Panc1 (cell line): ENCODE data around the gene KAT7. TPM values are rescaled to one million over a fixed set of nuclear protein-coding genes. Genes with fewer than 3 reads are reported as not detected.

ENCODE experiments used
- ATAC-seq: fragments of 200-7000 bp; cut with Tn5 transposase; 2 replicates; pipeline ENCODE4 v1.9.1; 2020; ENCODE audit warnings: mild to moderate bottlenecking, moderate library complexity
- BruUV-seq: library from RNA; stranded (reverse); fragments of 400-500 nt; replicated peaks from 2 replicates; lab custom pipeline; 2021; lab: Mats Ljungman, UMichigan
- CTCF ChIA-PET: fragments of 300-600 bp; sonication (Branson Sonifier 250); formaldehyde crosslinking; loops from one replicate; lab custom pipeline; 2022; ENCODE audit warnings: antibody characterized with exemption; lab: Charles Lee
- POLR2A ChIA-PET: fragments of 300-600 bp; sonication (Branson Sonifier 250); formaldehyde crosslinking; loops from one replicate; lab custom pipeline; 2022; ENCODE audit warnings: antibody characterized with exemption; lab: Charles Lee
- DNase-seq: peaks from one replicate; pipeline ENCODE4 v3.0.0-alpha.2; 2010; ENCODE audit warnings: low read depth, low spot score
- H3K27ac ChIP-seq: 2 replicates; pipeline ENCODE4 v1.5.1; 2011; ENCODE audit warnings: mild to moderate bottlenecking, low read length, inconsistent platforms
- H3K27me3 ChIP-seq: fragments of 200-500 bp; sonication (Bioruptor generic); 2 replicates; pipeline ENCODE4 v1.6.0; 2014; ENCODE audit warnings: low read length, inconsistent platforms; ENCODE audit not compliant: control insufficient read depth, insufficient read depth
- H3K36me3 ChIP-seq: fragments of 200-500 bp; sonication (Bioruptor generic); 2 replicates; pipeline ENCODE4 v1.5.1; 2014; ENCODE audit warnings: inconsistent platforms, mild to moderate bottlenecking, low read length, moderate library complexity; ENCODE audit not compliant: control insufficient read depth, insufficient read depth
- H3K4me1 ChIP-seq: 2 replicates; pipeline ENCODE4 v1.5.1; 2011; ENCODE audit warnings: inconsistent platforms, mild to moderate bottlenecking, low read length, moderate library complexity; ENCODE audit not compliant: control insufficient read depth, insufficient read depth
- H3K4me3 ChIP-seq, 2 experiments: 2 replicates each; pipeline ENCODE4 v1.5.1; 2011 to 2012; ENCODE audit warnings: low read depth in 2 of 2, low read length in 2 of 2, mild to moderate bottlenecking in 2 of 2, inconsistent platforms in 1 of 2, moderate library complexity in 1 of 2
- H3K9me3 ChIP-seq: fragments of 200-500 bp; sonication (Bioruptor generic); 2 replicates; pipeline ENCODE4 v1.5.1; 2014; ENCODE audit warnings: low read depth, mild to moderate bottlenecking, inconsistent platforms, low read length, moderate library complexity; ENCODE audit not compliant: control insufficient read depth, insufficient read depth
- CTCF ChIP-seq: fragments of 450-650 bp; IDR thresholded peaks from 2 replicates; pipeline ENCODE4 v1.5.1; 2017; ENCODE audit warnings: mild to moderate bottlenecking
- POLR2AphosphoS5 ChIP-seq: IDR thresholded peaks from 2 replicates; pipeline ENCODE4 v1.6.1; 2012; ENCODE audit warnings: mild to moderate bottlenecking, low read depth, low read length, moderate library complexity
- SIN3A ChIP-seq: IDR thresholded peaks from 2 replicates; pipeline ENCODE4 v1.6.1; 2012; ENCODE audit warnings: low read depth, mild to moderate bottlenecking, low read length, moderate library complexity, borderline replicate concordance; ENCODE audit not compliant: insufficient read depth
- TCF7L2 ChIP-seq: IDR thresholded peaks from 2 replicates; pipeline ENCODE4 v1.6.1; 2011; ENCODE audit warnings: mild to moderate bottlenecking, low read depth, low read length, inconsistent platforms
- in situ Hi-C: cut with HindIII; loops from 2 replicates; pipeline ENCODE4 v1.10.0; 2016; ENCODE audit warnings: low sequenced_read_pairs, low pct_unique_long_range_greater_than_20kb
- intact Hi-C: fragments of 100-400 bp; cut with micrococcal nuclease; formaldehyde crosslinking; loops from one replicate; pipeline ENCODE4 v1.10.0; 2022; ENCODE audit not compliant: unreplicated experiment
- total RNA-seq: library from RNA; stranded (reverse); gene quantifications from one replicate; pipeline ENCODE4 v1.2.1, GENCODE V29; 2021; ENCODE audit not compliant: unreplicated experiment
- TF ChIP-seq, protein P1 (sequence below), 2 experiments: IDR thresholded peaks; 2 replicates each; pipeline ENCODE4 v1.6.1; 2011 to 2012; ENCODE audit warnings: low read depth in 2 of 2, control low read depth in 1 of 2, low read length in 1 of 2, mild to moderate bottlenecking in 1 of 2, moderate library complexity in 1 of 2; ENCODE audit not compliant: insufficient read depth in 1 of 2

KAT7 gene
- total RNA-seq, 1 experiment from 2014 or later = 69.0 TPM

GRCh38 chr17:49854126-49854525 is 65.6 kb downstream of the KAT7 start:
- no peaks in the 10 kb centered on the region for H3K9me3 ChIP-seq
- POLR2A ChIA-PET = no interaction called here
- no peak overlapping the region for H3K4me3 ChIP-seq
- intact Hi-C loops (loop anchor here (10.0 kb wide), 1 partner anchor 279 kb away; the partner anchor contains the start of gene NXPH3), in situ Hi-C loops (no loop called here)
- no TSS peak for BruUV-seq
- H3K27me3 ChIP-seq = peaks cover 23% of the 10 kb centered on the region
- H3K36me3 ChIP-seq = no peaks in the 10 kb centered on the region
- no peak overlapping the region for H3K27ac ChIP-seq
- CTCF ChIA-PET = no interaction called here
- ATAC-seq (no peak), DNase-seq (no peak)
- peaks cover 3% of the 10 kb centered on the region; the same call in 1 of the 2 replicates for H3K4me1 ChIP-seq
- TF ChIP-seq POLR2AphosphoS5 (no peak), SIN3A (no peak), TCF7L2 (no peak), CTCF (no peak)
- TF ChIP-seq, protein P1, sequence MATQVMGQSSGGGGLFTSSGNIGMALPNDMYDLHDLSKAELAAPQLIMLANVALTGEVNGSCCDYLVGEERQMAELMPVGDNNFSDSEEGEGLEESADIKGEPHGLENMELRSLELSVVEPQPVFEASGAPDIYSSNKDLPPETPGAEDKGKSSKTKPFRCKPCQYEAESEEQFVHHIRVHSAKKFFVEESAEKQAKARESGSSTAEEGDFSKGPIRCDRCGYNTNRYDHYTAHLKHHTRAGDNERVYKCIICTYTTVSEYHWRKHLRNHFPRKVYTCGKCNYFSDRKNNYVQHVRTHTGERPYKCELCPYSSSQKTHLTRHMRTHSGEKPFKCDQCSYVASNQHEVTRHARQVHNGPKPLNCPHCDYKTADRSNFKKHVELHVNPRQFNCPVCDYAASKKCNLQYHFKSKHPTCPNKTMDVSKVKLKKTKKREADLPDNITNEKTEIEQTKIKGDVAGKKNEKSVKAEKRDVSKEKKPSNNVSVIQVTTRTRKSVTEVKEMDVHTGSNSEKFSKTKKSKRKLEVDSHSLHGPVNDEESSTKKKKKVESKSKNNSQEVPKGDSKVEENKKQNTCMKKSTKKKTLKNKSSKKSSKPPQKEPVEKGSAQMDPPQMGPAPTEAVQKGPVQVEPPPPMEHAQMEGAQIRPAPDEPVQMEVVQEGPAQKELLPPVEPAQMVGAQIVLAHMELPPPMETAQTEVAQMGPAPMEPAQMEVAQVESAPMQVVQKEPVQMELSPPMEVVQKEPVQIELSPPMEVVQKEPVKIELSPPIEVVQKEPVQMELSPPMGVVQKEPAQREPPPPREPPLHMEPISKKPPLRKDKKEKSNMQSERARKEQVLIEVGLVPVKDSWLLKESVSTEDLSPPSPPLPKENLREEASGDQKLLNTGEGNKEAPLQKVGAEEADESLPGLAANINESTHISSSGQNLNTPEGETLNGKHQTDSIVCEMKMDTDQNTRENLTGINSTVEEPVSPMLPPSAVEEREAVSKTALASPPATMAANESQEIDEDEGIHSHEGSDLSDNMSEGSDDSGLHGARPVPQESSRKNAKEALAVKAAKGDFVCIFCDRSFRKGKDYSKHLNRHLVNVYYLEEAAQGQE (IDR thresholded peaks at IDR 0.05; ENCODE audit: insufficient read depth in 1 of 2, low read depth in 2 of 2, low read length in 1 of 2) = no peak

- BruUV-seq = no TSS peak
- H3K27me3 ChIP-seq = peaks cover 8% of the 10 kb centered on the region; the same call in 1 of the 2 replicates
- H3K36me3 ChIP-seq = no peaks in the 10 kb centered on the region
- H3K4me3 ChIP-seq = no peak overlapping the region
- no peak overlapping the region for H3K27ac ChIP-seq
- in situ Hi-C loops (no loop called here), intact Hi-C loops (loop anchor here (10.0 kb wide), 1 partner anchor 284 kb away; the partner anchor contains the start of gene NXPH3)
- no peaks in the 10 kb centered on the region for H3K9me3 ChIP-seq
- POLR2A ChIA-PET = no interaction called here
- no peak for DNase-seq
- TF ChIP-seq TCF7L2 = no peak
- TF ChIP-seq POLR2AphosphoS5 = no peak
- TF ChIP-seq, protein P1 (IDR thresholded peaks at IDR 0.05; ENCODE audit: insufficient read depth in 1 of 2, low read depth in 2 of 2, low read length in 1 of 2) = no peak
- TF ChIP-seq SIN3A = no peak
- ATAC-seq = no peak
- CTCF ChIA-PET = interaction anchor here (1.0 kb wide), 1 partner anchor 140 kb away, joined by 4 read pairs; no protein-coding TSS in a partner anchor
- H3K4me1 ChIP-seq = peaks cover 3% of the 10 kb centered on the region; the same call in 1 of the 2 replicates
Observed at GRCh38 chr17:49858796-49859195, 70.3 kb downstream of the KAT7 start.
